Activated B cell treated with CpG ODN at 0.5 μM for 24 hours (primary cell): ENCODE results near the gene NKX2-1. TPM values are rescaled to one million over a fixed set of nuclear protein-coding genes. Genes with fewer than 3 reads are reported as not detected.

Experiments used
- ATAC-seq: fragments of 200-7000 bp; cut with Tn5 transposase; one replicate; pipeline ENCODE4 v1.10.0; 2021; ENCODE audit warnings: low read depth, mild to moderate bottlenecking, moderate library complexity
- CTCF ChIA-PET: fragments of 350-600 bp; sonication (Branson Sonifier 250); formaldehyde crosslinking; loops from one replicate; lab custom pipeline; 2021; ENCODE audit warnings: antibody characterized with exemption; lab: Charles Lee
- POLR2A ChIA-PET: fragments of 350-600 bp; sonication (Branson Sonifier 250); formaldehyde crosslinking; loops from one replicate; lab custom pipeline; 2021; ENCODE audit warnings: antibody characterized with exemption; lab: Charles Lee
- DNase-seq: peaks from one replicate; pipeline ENCODE4 v3.0.0; 2022
- H3K27ac Mint-ChIP-seq: one replicate; pipeline ENCODE4 v1.8.0; 2020; ENCODE audit warnings: mixed read lengths
- H3K27me3 Mint-ChIP-seq: one replicate; pipeline ENCODE4 v1.8.0; 2021; ENCODE audit warnings: mixed read lengths
- H3K36me3 Mint-ChIP-seq: one replicate; pipeline ENCODE4 v1.8.0; 2021; ENCODE audit warnings: low read depth, mixed read lengths
- H3K4me1 Mint-ChIP-seq: one replicate; pipeline ENCODE4 v1.8.0; 2021; ENCODE audit warnings: mixed read lengths
- H3K4me3 Mint-ChIP-seq: one replicate; pipeline ENCODE4 v1.8.0; 2020; ENCODE audit warnings: mild to moderate bottlenecking, mixed read lengths
- H3K9me3 Mint-ChIP-seq: one replicate; pipeline ENCODE4 v1.8.0; 2020; ENCODE audit warnings: mixed read lengths
- CTCF ChIP-seq: fragments of 200-600 bp; IDR thresholded peaks from one replicate; pipeline ENCODE4 v1.8.0; 2022; ENCODE audit warnings: antibody characterized with exemption, mild to moderate bottlenecking
- intact Hi-C: fragments of 100-400 bp; cut with micrococcal nuclease; formaldehyde crosslinking; loops from one replicate; pipeline ENCODE4 v1.15.1; 2024
- total RNA-seq: library from RNA; stranded (reverse); gene quantifications from 2 replicates; pipeline ENCODE4 v1.2.3, GENCODE V29; 2022

The NKX2-1 gene
- total RNA-seq, 1 donor from 2014 or later: not detected

- Mint-ChIP-seq H3K4me3 (no peak overlapping the region), H3K9me3 (no peaks in the 10 kb centered on the region), H3K4me1 (peaks cover 2% of the 10 kb centered on the region), H3K27me3 (peaks cover 65% of the 10 kb centered on the region), H3K36me3 (no peaks in the 10 kb centered on the region), H3K27ac (no peak overlapping the region)
- no peak for DNase-seq
- ATAC-seq: no peak
- TF ChIP-seq CTCF: no peak
- ChIA-PET POLR2A (no interaction called here), CTCF (no interaction called here)
- intact Hi-C loops: no loop called here
Observed at GRCh38 chr14:36514278-36515104, 5.5 kb downstream of the NKX2-1 start.

GRCh38 chr14:36513451-36514277, 6.4 kb downstream of the NKX2-1 start:
- CTCF ChIA-PET: no interaction called here
- Mint-ChIP-seq H3K9me3 (no peaks in the 10 kb centered on the region), H3K36me3 (no peaks in the 10 kb centered on the region), H3K4me1 (no peaks in the 10 kb centered on the region), H3K27ac (no peak overlapping the region), H3K27me3 (peaks cover 69% of the 10 kb centered on the region), H3K4me3 (no peak overlapping the region)
- intact Hi-C loops: no loop called here
- no peak for TF ChIP-seq CTCF
- POLR2A ChIA-PET: no interaction called here
- no peak for ATAC-seq
- no peak for DNase-seq

- H3K9me3 Mint-ChIP-seq: no peaks in the 10 kb centered on the region
- ChIA-PET POLR2A (no interaction called here), CTCF (no interaction called here)
- no peak for ATAC-seq
- no peaks in the 10 kb centered on the region for H3K4me1 Mint-ChIP-seq
- H3K36me3 Mint-ChIP-seq: no peaks in the 10 kb centered on the region
- DNase-seq: no peak
- peaks cover 70% of the 10 kb centered on the region for H3K27me3 Mint-ChIP-seq
- no peak overlapping the region for H3K4me3 Mint-ChIP-seq
- H3K27ac Mint-ChIP-seq: no peak overlapping the region
- intact Hi-C loops: no loop called here
- no peak for TF ChIP-seq CTCF
Observed at GRCh38 chr14:36513012-36513420, 7.0 kb downstream of the NKX2-1 start.

- no peak overlapping the region for H3K4me3 Mint-ChIP-seq
- no peaks in the 10 kb centered on the region for H3K36me3 Mint-ChIP-seq
- POLR2A ChIA-PET: no interaction called here
- intact Hi-C loops: no loop called here
- CTCF ChIA-PET: no interaction called here
- no peaks in the 10 kb centered on the region for H3K4me1 Mint-ChIP-seq
- TF ChIP-seq CTCF: no peak
- peaks cover 74% of the 10 kb centered on the region for H3K27me3 Mint-ChIP-seq
- H3K9me3 Mint-ChIP-seq: peaks cover 2% of the 10 kb centered on the region
- DNase-seq (no peak), ATAC-seq (no peak)
- H3K27ac Mint-ChIP-seq: no peak overlapping the region
Observed at GRCh38 chr14:36512585-36513003, 7.4 kb downstream of the NKX2-1 start.

- H3K36me3 Mint-ChIP-seq: no peaks in the 10 kb centered on the region
- intact Hi-C loops: no loop called here
- CTCF ChIA-PET: no interaction called here
Observed at GRCh38 chr14:36511981-36512584, 7.9 kb downstream of the NKX2-1 start.

More at GRCh38 chr14:36511981-36512584, 7.9 kb downstream of the NKX2-1 start:
- ATAC-seq (no peak), DNase-seq (no peak)
- H3K4me1 Mint-ChIP-seq: no peaks in the 10 kb centered on the region
- no peak for TF ChIP-seq CTCF
- no peak overlapping the region for H3K4me3 Mint-ChIP-seq
- H3K27me3 Mint-ChIP-seq: peaks cover 78% of the 10 kb centered on the region
- H3K9me3 Mint-ChIP-seq: peaks cover 3% of the 10 kb centered on the region
- no peak overlapping the region for H3K27ac Mint-ChIP-seq
- POLR2A ChIA-PET: no interaction called here
